ENCODE measurements around the gene EIF3C. TPM values are rescaled to one million over a fixed set of nuclear protein-coding genes. Genes with fewer than 3 reads are reported as not detected.
"Not testable (repeated sequence)": the region's sequence is repeated elsewhere in the genome, so short reads cannot be mapped to it uniquely, and the experiment has no call there.

EIF3C gene
- 100 to 1,000 TPM in 3 of 4 donors, 10 to 100 TPM in 1; 67.4 to 249 (median 134) TPM for total RNA-seq
- polyA plus RNA-seq: 100 to 1,000 TPM; 220 to 455 (median 265) TPM

GRCh38 chr16:28711220-28712083 is at the start of gene EIF3C:
TSS of gene EIF3C (plus strand) at chr16:28711464. CDS start at chr16:28711687, 223 bp downstream.
- H3K27ac ChIP-seq; H3K27me3 ChIP-seq; H3K9me3 ChIP-seq; H3K4me1 ChIP-seq; H3K36me3 ChIP-seq; intact Hi-C loops (cut with DNase I); DNase-seq: not testable (repeated sequence)
- no CpG with 5 or more reads among the region's 66 CpGs for WGBS, 2 donors
- peak within 1 kb of the TSS in 1 of 4 donors; percentile 36 for H3K4me3 ChIP-seq

DNA sequence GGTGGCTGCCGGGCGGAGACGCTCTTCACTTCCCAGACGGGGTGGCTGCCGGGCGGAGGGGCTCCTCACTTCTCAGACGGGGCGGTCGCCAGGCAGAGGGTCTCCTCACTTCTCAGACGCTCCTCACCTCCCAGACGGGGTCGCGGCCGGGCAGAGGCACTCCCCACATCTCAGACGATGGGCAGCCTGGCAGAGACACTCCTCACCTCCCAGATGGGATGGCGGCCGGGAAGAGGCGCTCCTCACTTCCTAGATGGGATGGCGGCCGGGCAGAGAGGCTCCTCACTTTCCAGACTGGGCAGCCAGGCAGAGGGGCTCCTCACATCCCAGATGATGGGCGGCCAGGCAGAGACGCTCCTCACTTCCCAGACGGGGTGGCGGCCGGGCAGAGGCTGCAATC is 45.0 kb upstream of the EIF3C start:
- WGBS, 2 donors: 95 to 97% methylated on average over 13 to 16 of the region's 25 CpGs
- intact Hi-C loops (cut with DNase I); H3K27me3 ChIP-seq; H3K4me3 ChIP-seq; H3K4me1 ChIP-seq; H3K36me3 ChIP-seq; H3K9me3 ChIP-seq; H3K27ac ChIP-seq: not testable (repeated sequence)
- DNase-seq: peak; percentile 24

DNA sequence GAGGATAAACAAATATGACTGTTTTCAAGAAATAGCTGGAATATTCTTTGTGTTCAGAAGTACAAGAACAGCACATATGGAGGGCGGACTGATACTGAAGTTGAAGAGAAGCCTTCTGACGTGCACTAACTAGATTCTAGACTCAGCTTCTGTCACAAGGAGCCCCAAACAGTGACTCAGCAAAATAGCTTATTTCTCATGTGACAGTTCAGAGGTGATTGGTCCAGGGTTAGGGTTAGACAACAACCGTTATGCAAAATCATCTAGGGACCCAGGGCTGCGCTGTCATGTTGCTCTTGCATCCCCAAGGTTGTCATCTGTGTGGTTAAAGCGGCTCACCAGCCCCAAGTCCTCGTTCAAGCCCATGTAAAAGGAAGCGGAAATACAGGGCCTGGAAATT is 43.8 kb upstream of the EIF3C start:
- DNase-seq; H3K36me3 ChIP-seq; H3K27ac ChIP-seq; intact Hi-C loops (cut with DNase I); H3K4me1 ChIP-seq; H3K4me3 ChIP-seq; H3K27me3 ChIP-seq; H3K9me3 ChIP-seq: not testable (repeated sequence)
- WGBS, 2 donors: no CpG with 5 or more reads among the region's 7 CpGs

GRCh38 chr16:28668199-28668598 is 43.1 kb upstream of the EIF3C start:
- H3K4me3 ChIP-seq; DNase-seq; intact Hi-C loops (cut with DNase I); H3K36me3 ChIP-seq; H3K27ac ChIP-seq; H3K4me1 ChIP-seq; H3K9me3 ChIP-seq; H3K27me3 ChIP-seq: not testable (repeated sequence)
- no CpG with 5 or more reads among the region's 4 CpGs for WGBS, 2 donors

- H3K9me3 ChIP-seq; H3K27me3 ChIP-seq; H3K4me1 ChIP-seq; DNase-seq; H3K36me3 ChIP-seq; H3K27ac ChIP-seq; H3K4me3 ChIP-seq; intact Hi-C loops (cut with DNase I): not testable (repeated sequence)
- WGBS, 2 donors: 41 to 46% methylated on average over 1 of the region's 10 CpGs
Observed at GRCh38 chr16:28688327-28688952, 22.8 kb upstream of the EIF3C start.

GRCh38 chr16:28689425-28689824 is 21.8 kb upstream of the EIF3C start:
- H3K27me3 ChIP-seq; intact Hi-C loops (cut with DNase I); DNase-seq; H3K4me3 ChIP-seq; H3K4me1 ChIP-seq; H3K36me3 ChIP-seq; H3K27ac ChIP-seq; H3K9me3 ChIP-seq: not testable (repeated sequence)
- 83 to 88% methylated on average over 3 of the region's 13 CpGs for WGBS, 2 donors

DNA sequence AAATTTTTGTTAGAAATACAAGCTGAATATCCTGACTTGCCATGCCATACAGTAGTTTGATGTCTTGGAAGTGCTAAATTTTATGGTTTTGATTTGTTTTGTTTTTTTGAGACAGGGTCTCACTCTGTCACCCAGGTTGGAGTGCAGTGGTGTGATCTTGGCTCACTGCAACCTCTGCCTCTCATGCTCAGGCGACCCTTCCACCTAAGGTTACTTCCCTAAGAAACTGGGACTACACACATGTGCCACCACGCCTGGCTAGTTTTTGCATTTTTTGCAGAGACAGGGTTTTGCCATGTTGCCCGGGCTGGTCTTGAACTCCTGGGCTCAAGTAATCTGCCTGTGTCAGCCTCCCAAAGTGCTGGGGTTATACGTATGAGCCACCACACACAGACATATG is 19.5 kb upstream of the EIF3C start:
- H3K9me3 ChIP-seq; H3K27me3 ChIP-seq; H3K4me1 ChIP-seq; intact Hi-C loops (cut with DNase I); H3K4me3 ChIP-seq; H3K27ac ChIP-seq; H3K36me3 ChIP-seq; DNase-seq: not testable (repeated sequence)
- WGBS, 2 donors: 77 to 88% methylated on average over 2 to 3 of the region's 4 CpGs

GRCh38 chr16:28693257-28693950 is 17.9 kb upstream of the EIF3C start:
- H3K9me3 ChIP-seq; intact Hi-C loops (cut with DNase I); H3K4me1 ChIP-seq; H3K36me3 ChIP-seq; H3K4me3 ChIP-seq; DNase-seq; H3K27me3 ChIP-seq; H3K27ac ChIP-seq: not testable (repeated sequence)
- WGBS, 2 donors: 40% methylated on average over 1 of the region's 11 CpGs; no CpG with 5 or more reads in 1 of the 2 donors

DNA sequence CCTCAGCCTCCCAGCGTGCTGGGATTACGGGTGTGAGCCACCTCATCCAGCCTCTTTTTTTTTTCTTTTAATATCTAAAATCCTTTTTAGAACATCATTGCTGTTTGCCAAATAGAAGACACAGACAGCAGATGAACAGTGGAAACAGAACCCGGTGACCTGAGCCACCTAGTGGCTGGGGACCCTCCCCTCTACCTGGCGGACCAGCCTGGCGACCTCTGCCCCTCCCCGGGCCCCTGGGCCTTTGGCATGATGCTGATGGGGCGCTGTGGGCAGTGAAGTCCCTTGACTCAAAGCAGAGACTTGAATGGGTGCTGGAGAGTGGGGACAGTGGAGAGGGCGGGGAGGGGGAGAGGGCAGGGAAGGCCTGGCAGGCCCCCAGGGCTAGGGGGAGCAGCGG is 11.5 kb upstream of the EIF3C start:
- H3K4me1 ChIP-seq; intact Hi-C loops (cut with DNase I); H3K4me3 ChIP-seq; H3K27ac ChIP-seq; H3K27me3 ChIP-seq; H3K36me3 ChIP-seq; H3K9me3 ChIP-seq; DNase-seq: not testable (repeated sequence)
- 100% methylated on average over 2 of the region's 9 CpGs for WGBS, 2 donors

- H3K27ac ChIP-seq; H3K9me3 ChIP-seq; intact Hi-C loops (cut with DNase I); DNase-seq; H3K4me1 ChIP-seq; H3K27me3 ChIP-seq; H3K4me3 ChIP-seq; H3K36me3 ChIP-seq: not testable (repeated sequence)
- WGBS, 2 donors: 84 to 94% methylated on average over 17 of the region's 19 CpGs
Observed at GRCh38 chr16:28700349-28700748, 10.9 kb upstream of the EIF3C start.

GRCh38 chr16:28701384-28701783 is 9.9 kb upstream of the EIF3C start:
- H3K4me3 ChIP-seq; H3K27ac ChIP-seq; intact Hi-C loops (cut with DNase I); H3K4me1 ChIP-seq; H3K27me3 ChIP-seq; H3K36me3 ChIP-seq; H3K9me3 ChIP-seq; DNase-seq: not testable (repeated sequence)
- no CpG with 5 or more reads among the region's 8 CpGs for WGBS, 2 donors

DNA sequence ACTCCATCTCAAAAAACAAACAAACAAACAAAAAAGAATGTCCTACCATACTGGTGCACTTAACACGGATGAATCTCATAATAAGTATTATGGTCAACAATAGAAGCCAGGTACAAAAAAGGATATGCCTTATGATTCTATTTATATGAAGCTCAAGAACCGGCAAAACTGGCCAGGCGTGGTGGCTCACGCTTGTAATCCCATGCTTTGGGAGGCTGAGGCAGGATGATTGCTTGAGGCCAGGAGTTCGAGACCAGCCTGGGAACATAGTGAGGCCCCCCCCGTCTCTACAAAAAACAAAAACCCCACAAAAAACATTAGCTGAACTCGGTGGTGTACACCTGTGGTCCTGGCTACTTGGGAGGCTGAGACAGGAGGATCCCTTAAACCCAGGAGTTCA is 7.0 kb upstream of the EIF3C start:
- H3K4me1 ChIP-seq; intact Hi-C loops (cut with DNase I); H3K27ac ChIP-seq; H3K36me3 ChIP-seq; H3K4me3 ChIP-seq; DNase-seq; H3K27me3 ChIP-seq; H3K9me3 ChIP-seq: not testable (repeated sequence)
- 65 to 83% methylated on average over 4 to 5 of the region's 7 CpGs for WGBS, 2 donors
